Endothelial cell of umbilical vein (primary cell): Measurements from ENCODE around the gene SLC35A3. TPM values are rescaled to one million over a fixed set of nuclear protein-coding genes. Genes with fewer than 3 reads are reported as not detected.

ENCODE experiments used
- BruUV-seq: library from RNA; stranded (reverse); fragments of 400-500 nt; replicated peaks from 2 replicates; lab custom pipeline; 2021; lab: Mats Ljungman, UMichigan
- CTCF ChIA-PET: fragments of 300-600, 350-600 bp; sonication (Branson Sonifier 250); formaldehyde crosslinking; loops from one replicate; lab custom pipeline; 2021; ENCODE audit warnings: antibody characterized with exemption, inconsistent platforms; lab: Charles Lee
- POLR2A ChIA-PET: fragments of 300-600, 350-600 bp; sonication (Branson Sonifier 250); formaldehyde crosslinking; loops from one replicate; lab custom pipeline; 2021; ENCODE audit warnings: antibody characterized with exemption, inconsistent platforms; lab: Charles Lee
- DNase-seq: peaks from one replicate; pipeline ENCODE4 v3.0.0-alpha.2; 2011; ENCODE audit warnings: low read depth, low spot score
- FAIRE-seq: peaks from 2 replicates; lab custom pipeline; 2011; peaks lifted over from hg19 to GRCh38; lab: Jason Lieb, UNC
- H2AFZ ChIP-seq: 2 replicates; pipeline ENCODE4 v1.6.0; 2012; ENCODE audit warnings: low read depth, low read length, control low read depth, inconsistent platforms
- H3K27ac ChIP-seq: 2 replicates; pipeline ENCODE4 v1.5.1; 2011; ENCODE audit warnings: low read depth, mild to moderate bottlenecking, control low read depth, low read length, moderate library complexity; ENCODE audit not compliant: insufficient read depth
- H3K27me3 ChIP-seq, 2 experiments: 2 replicates each; pipeline versions ENCODE4 v1.6.0 to v1.6.1; 2011; ENCODE audit warnings: low read length in 2 of 2, mixed read lengths in 1 of 2; ENCODE audit not compliant: control insufficient read depth in 2 of 2, insufficient read depth in 2 of 2
- H3K36me3 ChIP-seq, 2 experiments: 2 replicates in 1 of 2; 3 replicates in 1 of 2; pipeline ENCODE4 v1.5.1; 2011; ENCODE audit warnings: low read length in 2 of 2, mild to moderate bottlenecking in 1 of 2, moderate library complexity in 1 of 2; ENCODE audit not compliant: control insufficient read depth in 2 of 2, insufficient read depth in 2 of 2; ENCODE audit errors: extremely low read depth in 1 of 2
- H3K4me1 ChIP-seq: 3 replicates; pipeline ENCODE4 v1.5.1; 2011; ENCODE audit warnings: mild to moderate bottlenecking, low read length; ENCODE audit not compliant: control insufficient read depth, insufficient read depth; ENCODE audit errors: extremely low read depth
- H3K4me2 ChIP-seq: 2 replicates; pipeline ENCODE4 v1.6.1; 2011; ENCODE audit warnings: low read length, control low read depth, mixed read lengths; ENCODE audit not compliant: insufficient read depth
- H3K4me3 ChIP-seq, 3 experiments: fragments of 200-600 bp in 1 of 3; sonication (generic), shearing (Covaris generic) in 1 of 3; replicated peaks in 1 of 3; 2 replicates each; pipeline ENCODE4 v1.5.1; 2011 to 2016; ENCODE audit warnings: control low read depth in 3 of 3, low read length in 3 of 3, mild to moderate bottlenecking in 2 of 3, inconsistent platforms in 1 of 3, low read depth in 1 of 3, moderate library complexity in 1 of 3; ENCODE audit not compliant: insufficient read depth in 1 of 3
- H3K79me2 ChIP-seq: 2 replicates; pipeline ENCODE4 v1.6.0; 2012; ENCODE audit warnings: low read length, inconsistent platforms; ENCODE audit not compliant: control insufficient read depth, insufficient read depth
- H3K9ac ChIP-seq: replicated peaks from 2 replicates; pipeline ENCODE3; 2011; ENCODE audit warnings: low read length, control low read depth; ENCODE audit not compliant: insufficient read depth; ENCODE audit errors: extremely low read depth
- H3K9me1 ChIP-seq: replicated peaks from 3 replicates; pipeline ENCODE4 v1.6.0; 2011; ENCODE audit warnings: mild to moderate bottlenecking, low read length; ENCODE audit not compliant: control insufficient read depth, insufficient read depth; ENCODE audit errors: extremely low read depth
- H3K9me3 ChIP-seq: replicated peaks from 2 replicates; pipeline ENCODE4 v1.5.1; 2012; ENCODE audit warnings: low read length, inconsistent platforms; ENCODE audit not compliant: control insufficient read depth, insufficient read depth
- H4K20me1 ChIP-seq: replicated peaks from 2 replicates; pipeline ENCODE3; 2011; ENCODE audit warnings: mild to moderate bottlenecking, low read length; ENCODE audit not compliant: control insufficient read depth, insufficient read depth; ENCODE audit errors: extremely low read depth
- EZH2 ChIP-seq: IDR thresholded peaks from 2 replicates; pipeline ENCODE4 v1.6.1; 2012; ENCODE audit warnings: borderline replicate concordance, low read depth, mild to moderate bottlenecking, moderate library complexity, low read length, inconsistent platforms; ENCODE audit not compliant: severe bottlenecking
- FOS ChIP-seq: IDR thresholded peaks from 2 replicates; pipeline ENCODE4 v1.6.1; 2011; ENCODE audit warnings: mild to moderate bottlenecking, low read length, moderate library complexity, borderline replicate concordance; ENCODE audit not compliant: insufficient read depth
- GATA2 ChIP-seq: IDR thresholded peaks from 2 replicates; pipeline ENCODE4 v1.7.0; 2011; ENCODE audit warnings: low read depth, mild to moderate bottlenecking, moderate library complexity, mixed read lengths, low read length; ENCODE audit not compliant: insufficient read length, insufficient read depth
- JUN ChIP-seq: IDR thresholded peaks from 2 replicates; pipeline ENCODE4 v1.6.1; 2011; ENCODE audit warnings: borderline replicate concordance, low read depth; ENCODE audit not compliant: insufficient read length, insufficient read depth
- MYC ChIP-seq: IDR thresholded peaks from one replicate; pipeline ENCODE4 v1.6.1; 2011; ENCODE audit warnings: mild to moderate bottlenecking, low read depth, low read length
- POLR2A ChIP-seq: IDR thresholded peaks from 2 replicates; pipeline ENCODE4 v1.6.1; 2012; ENCODE audit warnings: low read depth, mild to moderate bottlenecking, control low read depth, low read length
- POLR2AphosphoS5 ChIP-seq: IDR thresholded peaks from 2 replicates; pipeline ENCODE4 v1.6.1; 2012; ENCODE audit warnings: low read depth, mild to moderate bottlenecking, control low read depth, low read length, moderate library complexity; ENCODE audit not compliant: insufficient read depth
- dilution Hi-C: fragments of 300-500 bp; cut with MboI; formaldehyde crosslinking; loops from one replicate; pipeline ENCODE4 v1.15.0; 2019; ENCODE audit warnings: low sequenced_read_pairs; ENCODE audit not compliant: extremely low pct_ligation_motif_present
- intact Hi-C: fragments of 100-400 bp; cut with micrococcal nuclease; formaldehyde crosslinking; loops from one replicate; pipeline ENCODE4 v1.10.0; 2022
- polyA plus RNA-seq, 4 experiments: library from polyadenylated mRNA; depleted of rRNA in 3 of 4; stranded (reverse) in 3 of 4; unstranded in 1 of 4; fragments of >200 nt; gene quantifications; 2 replicates each; pipeline versions ENCODE4 v1.2.1 to v1.2.3, GENCODE V29; 2011 to 2012; ENCODE audit warnings: missing spikeins in 1 of 4
- total RNA-seq: library from RNA; stranded (reverse); gene quantifications from 2 replicates; pipeline ENCODE4 v1.2.3, GENCODE V29; 2021
- TF ChIP-seq, protein P1 (sequence below), 2 donors: IDR thresholded peaks; 1 replicate in 1 of 2; 2 replicates in 1 of 2; pipeline ENCODE4 v1.5.1; 2011; ENCODE audit warnings: low read length in 2 of 2, mild to moderate bottlenecking in 2 of 2, moderate library complexity in 2 of 2, control low read depth in 1 of 2, inconsistent platforms in 1 of 2, low read depth in 1 of 2; ENCODE audit not compliant: insufficient read depth in 1 of 2; ENCODE audit errors: extremely low read depth in 1 of 2
- TF ChIP-seq, protein P2 (sequence below): IDR thresholded peaks from 2 replicates; pipeline ENCODE4 v1.6.1; 2011; ENCODE audit not compliant: insufficient read depth, insufficient read length

Gene SLC35A3
- total and polyA plus RNA-seq, 2 donors (not counting 3 experiments of a cell fraction or from before 2014, with no cell fraction given): 3.6 to 19.0 TPM

DNA sequence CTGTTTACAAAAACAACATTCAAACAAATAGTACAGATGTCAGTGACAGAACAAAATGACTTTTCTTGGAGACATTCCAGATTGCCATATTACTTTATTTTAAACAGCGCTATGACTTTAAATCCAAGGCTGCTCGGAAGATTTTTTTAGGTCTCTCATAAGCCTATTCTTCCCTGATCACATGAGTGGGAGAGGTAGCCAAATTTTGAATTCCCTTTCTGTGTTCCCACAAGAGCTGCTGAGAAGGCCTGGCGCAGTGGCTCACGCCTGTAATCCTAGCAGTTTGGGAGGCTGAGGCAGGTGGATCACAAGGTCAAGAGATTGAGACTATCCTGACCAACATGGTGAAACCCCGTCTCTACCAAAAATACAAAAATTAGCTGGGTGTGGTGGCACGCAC, 53.7 kb downstream of the SLC35A3 start:
- POLR2A ChIA-PET: no interaction called here
- no peak for DNase-seq
- no peak overlapping the region for H3K4me2 ChIP-seq
- no peaks in the 10 kb centered on the region for H3K27me3 ChIP-seq
- no peak overlapping the region for H3K4me3 ChIP-seq
- no peak overlapping the region for H3K9ac ChIP-seq
- H3K79me2 ChIP-seq: no peaks in the 10 kb centered on the region
- dilution Hi-C loops (no loop called here), intact Hi-C loops (no loop called here)
- BruUV-seq: TSS peak; percentile 8
- H4K20me1 ChIP-seq: no peaks in the 10 kb centered on the region
- H3K4me1 ChIP-seq: no peaks in the 10 kb centered on the region
- no peak for FAIRE-seq
- H3K36me3 ChIP-seq: peaks cover 0 to 3% of the 10 kb centered on the region in 2 experiments
- TF ChIP-seq EZH2: no peak
- no peak for TF ChIP-seq MYC
- no peak for TF ChIP-seq GATA2
- TF ChIP-seq, protein P1, sequence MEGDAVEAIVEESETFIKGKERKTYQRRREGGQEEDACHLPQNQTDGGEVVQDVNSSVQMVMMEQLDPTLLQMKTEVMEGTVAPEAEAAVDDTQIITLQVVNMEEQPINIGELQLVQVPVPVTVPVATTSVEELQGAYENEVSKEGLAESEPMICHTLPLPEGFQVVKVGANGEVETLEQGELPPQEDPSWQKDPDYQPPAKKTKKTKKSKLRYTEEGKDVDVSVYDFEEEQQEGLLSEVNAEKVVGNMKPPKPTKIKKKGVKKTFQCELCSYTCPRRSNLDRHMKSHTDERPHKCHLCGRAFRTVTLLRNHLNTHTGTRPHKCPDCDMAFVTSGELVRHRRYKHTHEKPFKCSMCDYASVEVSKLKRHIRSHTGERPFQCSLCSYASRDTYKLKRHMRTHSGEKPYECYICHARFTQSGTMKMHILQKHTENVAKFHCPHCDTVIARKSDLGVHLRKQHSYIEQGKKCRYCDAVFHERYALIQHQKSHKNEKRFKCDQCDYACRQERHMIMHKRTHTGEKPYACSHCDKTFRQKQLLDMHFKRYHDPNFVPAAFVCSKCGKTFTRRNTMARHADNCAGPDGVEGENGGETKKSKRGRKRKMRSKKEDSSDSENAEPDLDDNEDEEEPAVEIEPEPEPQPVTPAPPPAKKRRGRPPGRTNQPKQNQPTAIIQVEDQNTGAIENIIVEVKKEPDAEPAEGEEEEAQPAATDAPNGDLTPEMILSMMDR (IDR thresholded peaks at IDR 0.05; ENCODE audit: extremely low read depth in 1 of 2, insufficient read depth in 1 of 2, low read depth in 1 of 2, low read length in 2 of 2): no peak
- TF ChIP-seq POLR2A: no peak
- TF ChIP-seq, protein P2, sequence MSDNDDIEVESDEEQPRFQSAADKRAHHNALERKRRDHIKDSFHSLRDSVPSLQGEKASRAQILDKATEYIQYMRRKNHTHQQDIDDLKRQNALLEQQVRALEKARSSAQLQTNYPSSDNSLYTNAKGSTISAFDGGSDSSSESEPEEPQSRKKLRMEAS: no peak
- TF ChIP-seq POLR2AphosphoS5: no peak
- no peak for TF ChIP-seq JUN
- TF ChIP-seq FOS: no peak
- CTCF ChIA-PET: no interaction called here
- no peak overlapping the region for H2AFZ ChIP-seq
- no peak overlapping the region for H3K27ac ChIP-seq
- H3K9me3 ChIP-seq: no peaks in the 10 kb centered on the region
- H3K9me1 ChIP-seq: no peaks in the 10 kb centered on the region
